WTC11 (cell line): Measurements from ENCODE around the gene BTBD17. TPM values are rescaled to one million over a fixed set of nuclear protein-coding genes. Genes with fewer than 3 reads are reported as not detected.

Experiments used
- AFF4 ChIP-seq: sonication (generic); formaldehyde crosslinking; IDR thresholded peaks from 2 replicates; pipeline ENCODE4 v1.8.1; 2023; ENCODE audit warnings: mild to moderate bottlenecking, missing genetic modification reagents, borderline replicate concordance
- ATF3 ChIP-seq: sonication (generic); formaldehyde crosslinking; conservative IDR thresholded peaks from 2 replicates; pipeline ENCODE4 v1.8.1; 2022; ENCODE audit warnings: mild to moderate bottlenecking, missing genetic modification reagents
- CTCF ChIP-seq: fragments of 200-600 bp; IDR thresholded peaks from 2 replicates; pipeline ENCODE4 v1.8.0; 2022; ENCODE audit warnings: antibody characterized with exemption
- E2F1 ChIP-seq: sonication (generic); formaldehyde crosslinking; IDR thresholded peaks from 2 replicates; pipeline ENCODE4 v1.8.0; 2022; ENCODE audit warnings: mild to moderate bottlenecking, missing genetic modification reagents
- E2F4 ChIP-seq: sonication (generic); formaldehyde crosslinking; IDR thresholded peaks from 2 replicates; pipeline ENCODE4 v1.8.1; 2022; ENCODE audit warnings: low read depth, mild to moderate bottlenecking, moderate library complexity, missing genetic modification reagents, borderline replicate concordance
- E2F5 ChIP-seq: sonication (generic); formaldehyde crosslinking; IDR thresholded peaks from 2 replicates; pipeline ENCODE4 v1.8.1; 2022; ENCODE audit warnings: mild to moderate bottlenecking, moderate library complexity, missing genetic modification reagents
- ETV6 ChIP-seq: sonication (generic); formaldehyde crosslinking; IDR thresholded peaks from 2 replicates; pipeline ENCODE4 v1.8.1; 2022; ENCODE audit warnings: mild to moderate bottlenecking, missing genetic modification reagents
- HMGA2 ChIP-seq: fragments of 250-450 bp; sonication (Bioruptor Pico); IDR thresholded peaks from 2 replicates; pipeline ENCODE4 v1.4.0; 2021; ENCODE audit warnings: mild to moderate bottlenecking, moderate library complexity
- JAZF1 ChIP-seq: fragments of 250-450 bp; sonication (Bioruptor Pico); IDR thresholded peaks from 2 replicates; pipeline ENCODE4 v1.9.0; 2021; ENCODE audit warnings: moderate library complexity, mild to moderate bottlenecking, inconsistent platforms
- JUN ChIP-seq: sonication (generic); formaldehyde crosslinking; IDR thresholded peaks from 2 replicates; pipeline ENCODE4 v1.8.0; 2023; ENCODE audit warnings: mild to moderate bottlenecking, missing genetic modification reagents
- MAX ChIP-seq: sonication (generic); formaldehyde crosslinking; IDR thresholded peaks from 2 replicates; pipeline ENCODE4 v1.8.0; 2022; ENCODE audit warnings: mild to moderate bottlenecking, missing genetic modification reagents
- MXD4 ChIP-seq: fragments of 250-450 bp; sonication (Bioruptor Pico); IDR thresholded peaks from 2 replicates; pipeline ENCODE4 v1.8.0; 2021; ENCODE audit warnings: mild to moderate bottlenecking, moderate library complexity, borderline replicate concordance
- NR2C2 ChIP-seq: sonication (generic); formaldehyde crosslinking; IDR thresholded peaks from 2 replicates; pipeline ENCODE4 v1.8.0; 2022; ENCODE audit warnings: mild to moderate bottlenecking, missing genetic modification reagents
- PRDM15 ChIP-seq: sonication (generic); formaldehyde crosslinking; IDR thresholded peaks from 2 replicates; pipeline ENCODE4 v1.8.0; 2022; ENCODE audit warnings: missing genetic modification reagents
- SP1 ChIP-seq: sonication (generic); formaldehyde crosslinking; conservative IDR thresholded peaks from 2 replicates; pipeline ENCODE4 v1.8.1; 2022; ENCODE audit warnings: missing genetic modification reagents
- TCF7 ChIP-seq: sonication (generic); formaldehyde crosslinking; IDR thresholded peaks from 2 replicates; pipeline ENCODE4 v1.8.0; 2022; ENCODE audit warnings: mild to moderate bottlenecking, low read depth, missing genetic modification reagents, moderate library complexity
- TEAD4 ChIP-seq: sonication (generic); formaldehyde crosslinking; IDR thresholded peaks from 2 replicates; pipeline ENCODE4 v1.8.0; 2022; ENCODE audit warnings: mild to moderate bottlenecking, missing genetic modification reagents
- TP53 ChIP-seq: sonication (generic); formaldehyde crosslinking; IDR thresholded peaks from 2 replicates; pipeline ENCODE4 v1.8.1; 2023; ENCODE audit warnings: mild to moderate bottlenecking, missing genetic modification reagents
- ZBTB21 ChIP-seq: sonication (generic); formaldehyde crosslinking; IDR thresholded peaks from 2 replicates; pipeline ENCODE4 v1.8.1; 2023; ENCODE audit warnings: mild to moderate bottlenecking, missing genetic modification reagents, borderline replicate concordance
- ZMAT4 ChIP-seq: fragments of 250-450 bp; sonication (Bioruptor Pico); IDR thresholded peaks from 2 replicates; pipeline ENCODE4 v1.9.0; 2021; ENCODE audit warnings: mild to moderate bottlenecking
- ZNF232 ChIP-seq: sonication (generic); formaldehyde crosslinking; IDR thresholded peaks from 2 replicates; pipeline ENCODE4 v1.8.0; 2022; ENCODE audit warnings: mild to moderate bottlenecking, missing genetic modification reagents
- ZNF263 ChIP-seq: sonication (generic); formaldehyde crosslinking; IDR thresholded peaks from 2 replicates; pipeline ENCODE4 v1.8.1; 2022; ENCODE audit warnings: low read depth, mild to moderate bottlenecking, moderate library complexity, missing genetic modification reagents
- ZNF512 ChIP-seq: sonication (generic); formaldehyde crosslinking; IDR thresholded peaks from 2 replicates; pipeline ENCODE4 v1.8.1; 2022; ENCODE audit warnings: missing genetic modification reagents, borderline replicate concordance
- total RNA-seq: library from RNA; stranded (reverse); gene quantifications from 3 replicates; pipeline ENCODE4 v1.2.3, GENCODE V29; 2021

The BTBD17 gene
- total RNA-seq, 1 experiment from 2014 or later: 0.94 TPM

- TF ChIP-seq E2F4 (CRISPR knock-in tag) (0 out of 2 replicates have a peak, but pooled peaks have one; percentile 44), ZNF263 (0 out of 2 replicates have a peak, but pooled peaks have one; percentile 32), ZBTB21 (CRISPR knock-in tag) (peak; percentile 93), AFF4 (CRISPR knock-in tag) (peak; percentile 82; the same call in 1 of the 2 replicates), E2F1 (peak; percentile 90), TEAD4 (CRISPR knock-in tag) (peak; percentile 67; the same call in 1 of the 2 replicates), ETV6 (CRISPR knock-in tag) (peak; percentile 89; the same call in 1 of the 2 replicates), ZMAT4 (no peak), HMGA2 (CRISPR knock-in tag) (no peak), TP53 (peak; percentile 97), ZNF232 (CRISPR knock-in tag) (peak; percentile 88), JAZF1 (CRISPR knock-in tag) (no peak), NR2C2 (CRISPR knock-in tag) (peak; percentile 78), SP1 (peak; percentile 51), ATF3 (CRISPR knock-in tag) (0 out of 2 replicates have a peak, but pooled peaks have one; percentile 53), E2F5 (CRISPR knock-in tag) (peak; percentile 60; the same call in 1 of the 2 replicates), JUN (CRISPR knock-in tag) (peak; percentile 90), MAX (peak; percentile 98), TCF7 (CRISPR knock-in tag) (peak; percentile 80; the same call in 1 of the 2 replicates), MXD4 (CRISPR knock-in tag) (no peak), CTCF (no peak), PRDM15 (CRISPR knock-in tag) (peak; percentile 54; the same call in 1 of the 2 replicates), ZNF512 (CRISPR knock-in tag) (no peak)
These were observed 10.0 kb downstream of the BTBD17 start (continued) for GRCh38 chr17:74351552-74352210.
